EH (cell line): ENCODE results near the gene XCR1.

ENCODE experiments used
- DNase-seq: peaks from one replicate; pipeline ENCODE4 v3.0.0-alpha.2; 2015; ENCODE audit warnings: low read depth

The XCR1 gene

GRCh38 chr3:45984331-45985312 is 42.7 kb downstream of the XCR1 start:
- peak; percentile 44 for DNase-seq

GRCh38 chr3:45983770-45984169 is 43.5 kb downstream of the XCR1 start:
- DNase-seq: no peak

- peak; percentile 69 for DNase-seq
Observed at GRCh38 chr3:45981346-45982074, 45.8 kb downstream of the XCR1 start.

GRCh38 chr3:45980819-45981218 is 46.5 kb downstream of the XCR1 start:
- peak; percentile 26 for DNase-seq

GRCh38 chr3:45980229-45980813 is 47.0 kb downstream of the XCR1 start:
- DNase-seq: no peak

- DNase-seq: no peak
Observed at GRCh38 chr3:45979378-45979777, 47.9 kb downstream of the XCR1 start.

- DNase-seq: no peak
Observed at GRCh38 chr3:45978006-45978761, 49.1 kb downstream of the XCR1 start.

GRCh38 chr3:45976191-45977091 is 50.8 kb downstream of the XCR1 start:
- DNase-seq: no peak

- no peak for DNase-seq
Observed at GRCh38 chr3:45975686-45976085, 51.6 kb downstream of the XCR1 start.

GRCh38 chr3:45974686-45975085 is 52.6 kb downstream of the XCR1 start:
- DNase-seq: no peak

GRCh38 chr3:45972534-45973402 is 54.5 kb downstream of the XCR1 start:
- peak; percentile 92 for DNase-seq

GRCh38 chr3:45969953-45970352 is 57.3 kb downstream of the XCR1 start:
- DNase-seq: no peak

GRCh38 chr3:45969116-45969515 is 58.2 kb downstream of the XCR1 start:
- DNase-seq: no peak

- peak; percentile 82 for DNase-seq
Observed at GRCh38 chr3:45968706-45969105, 58.6 kb downstream of the XCR1 start.

- no peak for DNase-seq
Observed at GRCh38 chr3:45968149-45968548, 59.1 kb downstream of the XCR1 start.

GRCh38 chr3:45967724-45968123 is 59.6 kb downstream of the XCR1 start:
- DNase-seq: no peak
